Uterus (tissue), 4 donors: Measurements from ENCODE around the gene NUDT7. TPM values are rescaled to one million over a fixed set of nuclear protein-coding genes. Genes with fewer than 3 reads are reported as not detected.

Source experiments
- DNase-seq, 2 donors: peaks; one replicate each; pipeline ENCODE4 v3.0.0-alpha.2; 2019 to 2020
- H3K27ac ChIP-seq, 2 donors: fragments of 200-600 bp; sonication (generic); 1 replicate in 1 of 2; 2 replicates in 1 of 2; pipeline ENCODE4 v1.5.1; 2016 to 2018
- H3K27me3 ChIP-seq, 2 donors: fragments of 200-600 bp; sonication (generic); one replicate each; pipeline ENCODE4 v1.5.1; 2018 to 2019; ENCODE audit warnings: control low read depth in 1 of 2
- H3K36me3 ChIP-seq, 2 donors: fragments of 200-600 bp; sonication (generic); one replicate each; pipeline ENCODE4 v1.5.1; 2019; ENCODE audit warnings: control low read depth in 1 of 2
- H3K4me1 ChIP-seq, 2 donors: fragments of 200-600 bp; sonication (generic); one replicate each; pipeline ENCODE4 v1.5.1; 2018 to 2019; ENCODE audit warnings: control low read depth in 1 of 2
- H3K4me3 ChIP-seq, 2 donors: fragments of 200-600 bp; sonication (generic); 1 replicate in 1 of 2; 2 replicates in 1 of 2; pipeline ENCODE4 v1.5.1; 2018 to 2019; ENCODE audit warnings: mild to moderate bottlenecking in 1 of 2
- H3K9me3 ChIP-seq, 2 donors: fragments of 200-600 bp; sonication (generic); one replicate each; pipeline ENCODE4 v1.5.1; 2019; ENCODE audit warnings: control low read depth in 1 of 2
- POLR2A ChIP-seq, 2 donors: fragments of 450-650 bp; IDR thresholded peaks; one replicate each; pipeline ENCODE4 v1.6.1; 2016; ENCODE audit warnings: antibody characterized with exemption in 2 of 2, mild to moderate bottlenecking in 1 of 2, moderate library complexity in 1 of 2
- intact Hi-C: fragments of 100-400 bp; cut with DNase I; formaldehyde crosslinking; loops from one replicate; pipeline ENCODE4 v1.15.1; 2023; ENCODE audit warnings: low total_unique reads
- total RNA-seq, 4 donors: library from RNA; depleted of rRNA in 3 of 4; stranded (reverse); fragments of >200 nt in 3 of 4; gene quantifications; one replicate each; pipeline versions ENCODE4 v1.1.0 to v1.2.4, GENCODE V29; 2014 to 2023
- TF ChIP-seq, protein P1 (sequence below), 4 experiments: fragments of 200-600 bp in 2 of 4; fragments of 450-650 bp in 2 of 4; sonication (generic) in 2 of 4; IDR thresholded peaks; one replicate each; pipeline ENCODE4 v1.5.1; 2016 to 2019; ENCODE audit warnings: antibody characterized with exemption in 4 of 4, mild to moderate bottlenecking in 2 of 4, moderate library complexity in 1 of 4
- donor health status: DM: yes; HTN: yes; CAD: no.

The NUDT7 gene
- total RNA-seq, 4 donors from 2014 or later, result 3.3 to 11.2 (median 5.8) TPM

DNA sequence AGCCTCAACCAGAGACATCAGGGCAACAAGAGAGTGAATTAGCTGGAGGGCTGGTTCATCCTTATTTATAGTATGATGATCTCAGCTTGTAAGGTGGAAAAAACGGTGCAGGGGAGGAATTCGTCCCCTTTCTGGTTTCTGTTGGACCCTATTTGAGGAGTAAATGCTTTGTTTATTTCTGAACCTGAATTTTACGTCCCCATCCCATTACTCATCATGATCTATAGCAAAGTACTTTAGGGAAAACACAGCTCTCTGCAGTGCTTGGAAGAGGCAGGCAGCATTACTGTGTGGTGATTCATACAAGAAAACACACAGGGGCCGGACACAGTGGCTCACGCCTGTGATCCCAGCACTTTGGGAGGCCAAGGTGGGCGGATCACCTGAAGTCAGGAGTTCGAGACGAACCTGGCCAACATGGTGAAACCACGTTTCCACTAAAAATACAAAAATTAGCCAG lies 58.1 kb downstream of the NUDT7 start:
- Histone ChIP-seq H3K36me3 (no peaks in the 10 kb centered on the region), H3K27ac (peak overlapping the region in 1 of 2 donors; percentile 17), H3K4me3 (no peak overlapping the region), H3K9me3 (no peaks in the 10 kb centered on the region), H3K27me3 (no peaks in the 10 kb centered on the region), H3K4me1 (no peaks in the 10 kb centered on the region)
- peak in 1 of 2 donors; percentile 21 for DNase-seq
- intact Hi-C loops, result no loop called here
- TF ChIP-seq POLR2A (IDR thresholded peaks at IDR 0.05), result no peak
- TF ChIP-seq, protein P1, sequence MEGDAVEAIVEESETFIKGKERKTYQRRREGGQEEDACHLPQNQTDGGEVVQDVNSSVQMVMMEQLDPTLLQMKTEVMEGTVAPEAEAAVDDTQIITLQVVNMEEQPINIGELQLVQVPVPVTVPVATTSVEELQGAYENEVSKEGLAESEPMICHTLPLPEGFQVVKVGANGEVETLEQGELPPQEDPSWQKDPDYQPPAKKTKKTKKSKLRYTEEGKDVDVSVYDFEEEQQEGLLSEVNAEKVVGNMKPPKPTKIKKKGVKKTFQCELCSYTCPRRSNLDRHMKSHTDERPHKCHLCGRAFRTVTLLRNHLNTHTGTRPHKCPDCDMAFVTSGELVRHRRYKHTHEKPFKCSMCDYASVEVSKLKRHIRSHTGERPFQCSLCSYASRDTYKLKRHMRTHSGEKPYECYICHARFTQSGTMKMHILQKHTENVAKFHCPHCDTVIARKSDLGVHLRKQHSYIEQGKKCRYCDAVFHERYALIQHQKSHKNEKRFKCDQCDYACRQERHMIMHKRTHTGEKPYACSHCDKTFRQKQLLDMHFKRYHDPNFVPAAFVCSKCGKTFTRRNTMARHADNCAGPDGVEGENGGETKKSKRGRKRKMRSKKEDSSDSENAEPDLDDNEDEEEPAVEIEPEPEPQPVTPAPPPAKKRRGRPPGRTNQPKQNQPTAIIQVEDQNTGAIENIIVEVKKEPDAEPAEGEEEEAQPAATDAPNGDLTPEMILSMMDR (IDR thresholded peaks at IDR 0.05), result no peak

DNA sequence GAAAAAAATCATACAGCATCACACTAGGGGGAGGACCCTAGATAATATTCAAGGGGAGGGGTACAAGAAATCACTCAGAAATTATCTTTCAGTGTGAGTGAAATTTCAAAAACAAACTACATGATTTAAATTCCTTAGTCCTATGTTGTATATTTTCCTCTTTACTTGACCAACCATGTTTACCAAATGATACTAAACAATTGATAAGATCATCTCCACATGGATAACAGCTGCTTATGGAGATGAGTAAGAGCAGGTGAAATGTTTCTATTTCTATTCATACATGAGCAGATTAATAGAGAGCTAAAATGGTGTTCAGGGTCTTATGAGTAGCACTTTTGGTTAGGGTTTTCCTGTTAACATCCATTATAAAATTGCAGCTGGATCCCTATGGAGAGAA lies 58.8 kb downstream of the NUDT7 start:
- H3K4me1 ChIP-seq, result no peaks in the 10 kb centered on the region
- intact Hi-C loops, result no loop called here
- H3K4me3 ChIP-seq, result no peak overlapping the region
- no peak for TF ChIP-seq POLR2A (IDR thresholded peaks at IDR 0.05)
- TF ChIP-seq, protein P1 (IDR thresholded peaks at IDR 0.05), result no peak
- no peaks in the 10 kb centered on the region for H3K9me3 ChIP-seq
- no peak overlapping the region for H3K27ac ChIP-seq
- DNase-seq, result no peak
- H3K36me3 ChIP-seq, result no peaks in the 10 kb centered on the region
- no peaks in the 10 kb centered on the region for H3K27me3 ChIP-seq

DNA sequence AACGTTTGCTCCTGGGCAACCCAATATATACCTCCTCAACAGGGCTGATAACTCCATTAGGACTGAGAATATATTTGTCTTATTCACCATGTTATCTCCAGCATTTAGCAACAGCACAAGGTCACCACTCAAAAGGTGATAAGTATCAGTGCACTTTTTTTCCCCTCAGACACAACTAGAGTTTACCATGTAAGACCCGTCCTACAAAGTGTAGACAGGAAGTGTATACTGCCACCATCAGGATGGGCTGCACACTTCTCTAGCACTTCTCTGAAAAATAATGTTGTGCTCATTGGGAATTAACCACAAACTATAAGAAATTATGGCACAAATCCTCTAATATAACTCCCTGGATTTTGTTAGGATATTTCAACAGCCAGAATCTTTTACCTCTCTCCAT lies 60.4 kb downstream of the NUDT7 start:
- no peak for DNase-seq
- H3K4me3 ChIP-seq, result no peak overlapping the region
- intact Hi-C loops, result no loop called here
- no peak overlapping the region for H3K27ac ChIP-seq
- no peaks in the 10 kb centered on the region for H3K27me3 ChIP-seq
- TF ChIP-seq, protein P1 (IDR thresholded peaks at IDR 0.05), result no peak
- no peak for TF ChIP-seq POLR2A (IDR thresholded peaks at IDR 0.05)
- no peaks in the 10 kb centered on the region for H3K4me1 ChIP-seq
- no peaks in the 10 kb centered on the region for H3K36me3 ChIP-seq
- H3K9me3 ChIP-seq, result no peaks in the 10 kb centered on the region

DNA sequence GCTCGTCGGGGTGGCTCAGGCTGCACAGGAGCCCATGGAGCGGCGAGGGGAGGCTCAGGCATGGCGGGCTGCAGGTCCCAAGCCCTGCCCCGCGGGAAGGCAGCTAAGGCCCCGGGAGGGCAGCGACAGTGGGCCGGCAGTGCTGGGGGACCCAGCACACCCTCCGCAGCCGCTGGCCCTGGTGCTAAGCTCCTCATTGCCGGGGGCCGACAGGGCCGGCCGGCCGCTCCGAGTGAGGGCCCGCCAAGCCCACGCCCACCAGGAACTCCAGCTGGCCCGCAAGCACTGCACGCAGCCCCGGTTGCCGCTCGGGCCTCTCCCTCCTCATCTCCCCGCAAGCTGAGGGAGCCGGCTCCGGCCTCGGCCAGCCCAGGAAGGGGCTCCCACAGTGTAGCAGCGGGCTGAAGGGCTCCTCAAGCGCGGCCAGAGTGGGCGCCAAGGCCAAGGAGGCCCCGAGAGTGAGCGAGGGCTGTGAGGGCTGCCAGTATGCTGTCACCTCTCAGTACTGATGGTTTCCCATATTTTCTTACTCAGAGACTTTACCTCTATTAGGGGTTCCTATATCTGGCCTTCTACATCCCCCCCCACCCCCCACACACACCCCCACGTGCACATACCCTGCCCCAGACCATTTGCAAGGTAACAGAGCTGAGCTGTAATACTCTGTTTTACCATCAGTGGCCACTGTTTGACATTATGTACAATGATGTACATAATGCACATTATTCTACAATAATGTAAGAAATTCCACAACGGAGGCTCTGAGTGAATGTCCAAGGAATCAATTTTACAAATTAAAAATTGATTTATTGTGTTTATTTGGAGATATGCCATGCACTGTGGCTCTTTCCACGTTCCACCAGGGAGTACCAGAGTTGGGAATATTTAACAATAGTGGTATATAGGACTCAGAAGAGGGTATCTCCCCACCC lies 62.4 kb downstream of the NUDT7 start:
- TF ChIP-seq POLR2A (IDR thresholded peaks at IDR 0.05), result no peak
- no peak for DNase-seq
- H3K36me3 ChIP-seq, result no peaks in the 10 kb centered on the region
- no peaks in the 10 kb centered on the region for H3K27me3 ChIP-seq
- intact Hi-C loops, result no loop called here
- H3K4me3 ChIP-seq, result no peak overlapping the region
- no peaks in the 10 kb centered on the region for H3K4me1 ChIP-seq
- no peak overlapping the region for H3K27ac ChIP-seq
- H3K9me3 ChIP-seq, result no peaks in the 10 kb centered on the region

DNA sequence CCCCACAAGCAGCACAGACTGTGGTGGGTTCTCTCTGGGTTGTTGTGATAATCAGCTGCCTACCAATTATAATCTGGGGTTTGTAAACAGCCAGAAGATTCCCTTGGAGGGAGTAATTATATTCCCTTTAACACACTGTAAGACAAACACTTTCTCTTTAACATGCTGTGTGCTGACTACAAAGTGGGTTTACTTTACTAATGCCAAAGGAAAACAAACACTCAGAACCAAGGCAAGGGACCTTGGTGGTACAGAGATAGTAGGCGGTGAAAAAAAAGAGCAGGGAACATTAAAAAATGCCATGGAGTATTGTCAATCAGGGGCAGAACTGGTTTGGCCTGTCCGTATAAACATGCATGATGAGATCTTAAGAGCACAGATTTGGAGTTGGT lies 63.1 kb downstream of the NUDT7 start:
- Histone ChIP-seq H3K27ac (no peak overlapping the region), H3K36me3 (no peaks in the 10 kb centered on the region), H3K27me3 (no peaks in the 10 kb centered on the region), H3K9me3 (no peaks in the 10 kb centered on the region), H3K4me1 (no peaks in the 10 kb centered on the region), H3K4me3 (no peak overlapping the region)
- TF ChIP-seq, protein P1 (IDR thresholded peaks at IDR 0.05), result no peak
- TF ChIP-seq POLR2A (IDR thresholded peaks at IDR 0.05), result no peak
- intact Hi-C loops, result no loop called here
- no peak for DNase-seq
